ENCODE data around the gene CTCF.

CTCF gene

DNA sequence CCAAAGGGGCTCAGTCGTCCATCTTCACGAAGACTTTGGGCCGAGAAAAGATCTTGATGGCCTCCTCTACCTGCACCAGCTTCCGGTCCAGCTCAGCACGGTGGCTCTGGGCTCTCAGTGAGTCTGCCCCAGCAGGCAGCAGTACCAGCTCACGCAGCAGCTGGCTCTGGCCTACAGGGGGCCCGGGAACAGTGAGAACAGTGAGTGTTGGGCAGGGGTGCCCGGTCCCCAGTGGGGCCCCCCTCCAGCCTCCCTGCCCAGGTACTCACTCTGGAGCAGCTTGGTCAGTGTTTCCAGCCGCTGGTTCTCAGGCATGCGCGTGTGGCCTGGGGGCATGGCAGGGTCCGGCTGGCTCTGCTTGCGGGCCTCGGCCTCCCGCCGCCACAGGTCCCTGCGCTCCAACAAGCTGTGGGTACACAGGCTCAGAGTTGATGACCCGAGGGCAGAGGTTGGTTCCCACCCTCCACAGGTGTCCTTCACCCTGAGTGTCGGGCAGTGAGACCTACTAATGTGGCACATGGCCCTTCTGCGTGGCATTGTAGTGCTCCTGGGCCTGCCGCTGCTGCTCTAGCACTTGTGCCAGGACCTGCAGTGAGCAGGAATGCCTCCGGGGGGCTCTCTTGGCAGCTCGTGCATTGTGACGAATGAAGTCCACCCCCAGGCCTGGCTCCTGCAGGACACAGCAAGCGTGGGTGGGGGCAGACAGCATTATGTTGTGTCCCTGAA, 101.0 kb downstream of the CTCF start:
- in situ Hi-C loops (cut with MboI; ENCODE audit: low sequenced_read_pairs), result no loop called here

DNA sequence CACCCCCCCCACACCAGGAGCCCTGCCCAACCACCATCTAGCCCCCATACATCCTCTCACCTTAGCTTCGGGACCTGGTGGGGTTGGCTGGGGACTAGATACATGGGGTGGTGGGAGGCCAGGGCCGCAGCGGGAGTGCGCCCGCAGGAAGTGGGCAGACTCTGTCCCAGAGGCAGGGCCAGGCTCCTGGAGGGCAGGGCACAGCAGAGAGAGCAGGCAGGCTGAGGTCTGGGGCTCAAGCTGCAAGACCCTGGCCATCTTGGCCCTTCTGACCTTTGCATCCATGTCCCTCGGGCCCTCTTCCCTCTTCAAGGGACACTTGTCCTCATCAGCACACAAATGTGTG, 101.5 kb downstream of the CTCF start:
- in situ Hi-C loops (cut with MboI; ENCODE audit: low sequenced_read_pairs), result no loop called here

DNA sequence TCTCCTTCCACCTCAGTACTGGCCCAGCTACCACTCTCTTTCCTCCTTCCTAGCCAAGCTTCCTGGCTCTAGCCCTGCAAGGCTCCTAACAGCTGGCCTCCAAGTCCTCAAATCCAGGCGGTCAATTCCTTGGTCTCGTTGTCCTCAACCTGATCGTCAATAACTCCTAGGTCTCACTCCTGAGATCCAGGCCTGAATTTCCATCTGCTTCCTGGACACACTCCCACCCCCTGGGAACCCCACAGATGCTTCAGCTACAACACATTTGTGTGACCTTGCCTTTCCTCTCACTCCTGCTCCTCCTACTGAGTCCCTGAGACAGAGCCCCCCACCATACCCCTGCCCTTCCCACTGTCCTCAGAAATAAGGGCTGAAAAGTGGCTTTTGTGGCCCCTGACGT, 101.9 kb downstream of the CTCF start:
- in situ Hi-C loops (cut with MboI; ENCODE audit: low sequenced_read_pairs), result no loop called here

DNA sequence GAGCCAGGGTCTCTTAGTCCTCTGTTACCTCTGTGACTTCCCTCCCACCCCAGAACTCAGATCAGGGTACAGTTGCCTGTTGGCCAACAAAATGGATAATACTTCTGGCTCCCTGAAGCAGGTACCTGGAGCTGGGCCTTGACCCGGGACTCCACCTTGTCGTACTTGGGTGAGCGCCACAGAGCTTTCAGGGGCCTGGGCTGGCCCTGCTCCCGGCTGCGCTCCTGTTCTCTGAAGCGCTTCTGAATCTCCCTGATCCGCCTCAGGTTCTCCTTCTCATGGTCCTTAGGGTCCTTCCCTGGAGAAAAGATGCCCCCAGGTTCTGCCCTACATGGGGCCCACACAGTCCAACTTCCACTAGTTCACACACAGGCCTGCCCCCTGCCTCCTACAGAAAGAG, 102.5 kb downstream of the CTCF start:
- in situ Hi-C loops (cut with MboI; ENCODE audit: low sequenced_read_pairs), result no loop called here

DNA sequence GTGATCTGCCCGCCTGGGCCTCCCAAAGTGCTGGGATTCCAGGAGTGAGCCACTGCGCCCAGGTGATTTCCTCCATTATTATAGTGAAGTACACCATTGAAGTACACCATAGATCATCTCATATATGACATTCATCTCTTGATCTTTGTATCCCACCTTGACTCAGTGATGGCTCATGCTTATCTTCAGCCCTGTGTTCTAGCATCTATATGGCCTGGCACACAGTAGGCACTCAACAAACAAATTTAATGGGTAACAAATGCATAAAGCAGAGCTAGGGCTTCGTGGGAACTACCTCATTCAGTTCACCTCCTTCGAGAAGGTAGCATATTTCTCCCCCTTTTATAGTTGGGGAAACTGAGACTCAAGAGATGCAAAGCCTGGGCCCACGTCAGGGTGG, 103.3 kb downstream of the CTCF start:
- in situ Hi-C loops (cut with MboI; ENCODE audit: low sequenced_read_pairs), result no loop called here

DNA sequence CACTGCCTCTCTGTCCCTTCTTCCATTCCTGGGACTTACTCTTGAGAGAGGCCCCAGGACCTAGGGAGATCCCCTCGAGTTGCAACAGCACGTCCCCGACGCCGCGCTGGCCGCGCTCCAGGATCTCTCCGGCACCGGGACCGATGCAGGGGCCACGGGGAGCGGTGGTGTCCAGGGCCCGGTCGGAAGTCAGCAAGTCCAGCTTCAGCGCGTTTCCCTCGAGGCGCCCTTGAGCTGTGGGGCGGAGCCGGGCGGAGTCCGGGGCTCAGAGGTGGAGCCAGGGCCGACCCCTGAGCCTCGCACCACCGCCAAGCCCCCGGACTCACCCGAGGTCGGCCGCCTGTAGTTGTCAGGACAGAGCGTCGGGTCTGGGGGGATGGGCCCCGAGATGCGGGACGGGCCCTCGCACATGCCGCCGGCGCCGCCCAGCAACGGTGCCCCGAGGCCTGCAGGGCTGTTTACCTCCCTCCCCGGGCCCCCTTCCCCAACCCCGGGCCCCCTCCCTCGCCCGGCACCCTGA, 103.8 kb downstream of the CTCF start:
- in situ Hi-C loops (cut with MboI; ENCODE audit: low sequenced_read_pairs), result no loop called here

DNA sequence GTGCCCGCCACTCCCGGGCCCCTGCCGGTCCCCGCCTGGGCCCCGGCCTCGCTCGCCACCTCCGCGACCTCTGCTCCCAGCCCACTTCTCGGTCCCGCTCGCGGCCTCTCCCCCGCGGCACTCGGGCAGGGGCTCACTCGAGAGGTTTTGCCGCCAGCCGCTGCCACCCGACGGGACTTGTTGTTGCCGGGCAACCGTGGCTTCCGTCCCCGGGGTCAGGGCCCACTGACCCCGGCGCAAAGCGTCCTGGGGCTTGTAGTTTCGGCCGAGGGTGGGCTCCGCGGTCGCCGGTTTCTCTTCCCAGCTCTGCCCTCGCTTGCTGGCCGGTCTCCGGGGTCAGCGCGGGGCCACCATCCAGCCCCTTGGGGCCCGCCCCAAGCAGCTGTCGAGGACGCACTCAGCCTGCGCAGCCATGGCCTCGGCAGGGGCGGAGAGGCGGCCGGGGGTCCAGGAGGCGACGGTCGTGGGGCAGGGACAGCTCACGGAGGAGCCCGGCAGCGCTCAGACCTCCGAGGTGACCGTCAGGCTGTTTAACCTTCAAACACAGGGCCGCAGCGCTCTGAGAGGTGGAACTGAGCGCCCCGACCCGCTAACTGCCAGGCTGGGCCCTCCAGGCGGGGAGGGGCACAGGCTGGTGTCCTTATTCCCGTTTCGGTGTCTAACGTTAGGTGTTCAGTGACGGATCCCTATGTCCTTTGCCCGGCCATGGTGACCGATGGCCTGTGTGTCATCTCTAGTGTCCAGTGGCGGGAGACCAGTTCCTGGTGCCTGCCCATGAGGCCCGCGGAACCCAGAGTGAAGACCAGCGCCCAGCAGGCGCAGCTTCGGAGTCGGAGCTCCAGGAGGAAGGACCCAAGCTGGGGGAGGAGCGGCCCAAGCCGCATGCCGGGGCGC, 104.5 kb downstream of the CTCF start, which contains the start of the genes C16orf86 and ENKD1:
Gene C16orf86 (plus strand): TSS at position 256 of the 894 bp plus-strand sequence. CDS start 157 bp downstream, at position 413.
Gene ENKD1 (minus strand): TSS at position 192 of the 894 bp plus-strand sequence. CDS start 308 bp downstream, outside the sequence.
- in situ Hi-C loops (cut with MboI; ENCODE audit: low sequenced_read_pairs), result no loop called here

DNA sequence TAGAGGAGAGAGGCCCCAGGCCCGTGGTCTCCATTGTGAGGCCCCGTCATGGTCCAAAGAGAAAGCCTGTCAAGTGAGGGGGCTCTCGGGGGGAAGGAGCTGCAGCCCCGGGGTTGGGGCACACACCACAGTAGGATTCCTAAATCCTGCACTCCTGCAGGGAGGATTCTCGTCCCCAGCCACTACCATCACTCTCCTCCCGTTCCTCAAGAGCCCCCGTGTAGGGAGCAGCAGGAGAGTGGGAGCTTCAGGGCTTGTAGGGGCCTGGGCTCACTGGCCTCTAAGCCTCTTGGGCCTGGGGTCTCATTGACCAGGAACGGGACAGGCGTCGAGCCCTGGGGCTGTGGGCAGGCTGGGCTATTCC, 105.1 kb downstream of the CTCF start:
- in situ Hi-C loops (cut with MboI; ENCODE audit: low sequenced_read_pairs), result no loop called here

DNA sequence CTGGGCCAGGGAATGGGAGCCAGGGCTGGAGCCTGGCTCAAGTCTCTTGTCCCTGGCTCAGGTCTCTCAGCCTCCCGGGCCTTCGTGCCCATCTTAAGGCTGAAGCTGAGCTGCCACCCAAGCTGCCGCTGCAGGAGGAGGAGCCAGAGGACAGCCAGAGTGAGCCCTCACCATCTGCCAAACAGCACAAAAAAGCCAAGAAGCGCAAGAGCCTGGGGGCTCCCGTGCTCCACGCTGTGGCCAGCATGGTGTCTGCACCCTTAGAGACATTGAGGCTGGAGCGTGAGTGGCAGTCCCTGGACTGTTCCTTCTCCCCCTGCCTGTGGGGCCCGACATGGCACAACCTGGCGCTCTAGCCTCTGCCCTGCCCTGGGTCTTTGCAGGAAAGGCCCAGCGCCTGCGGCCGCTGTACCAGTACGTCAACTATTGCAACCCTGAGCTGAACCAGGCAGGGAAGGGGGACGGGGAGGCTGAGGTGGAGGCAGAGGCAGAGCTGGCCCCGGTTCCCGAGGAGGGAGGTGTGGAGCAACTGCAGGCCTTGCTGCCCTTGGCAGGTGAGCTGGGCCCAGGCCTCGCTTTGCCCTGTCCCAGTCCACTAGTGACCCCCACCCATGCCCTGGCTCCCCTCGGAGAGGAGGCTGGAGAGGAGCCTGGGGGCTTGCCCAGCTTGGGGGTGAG, 105.6 kb downstream of the CTCF start:
- in situ Hi-C loops (cut with MboI; ENCODE audit: low sequenced_read_pairs), result no loop called here

DNA sequence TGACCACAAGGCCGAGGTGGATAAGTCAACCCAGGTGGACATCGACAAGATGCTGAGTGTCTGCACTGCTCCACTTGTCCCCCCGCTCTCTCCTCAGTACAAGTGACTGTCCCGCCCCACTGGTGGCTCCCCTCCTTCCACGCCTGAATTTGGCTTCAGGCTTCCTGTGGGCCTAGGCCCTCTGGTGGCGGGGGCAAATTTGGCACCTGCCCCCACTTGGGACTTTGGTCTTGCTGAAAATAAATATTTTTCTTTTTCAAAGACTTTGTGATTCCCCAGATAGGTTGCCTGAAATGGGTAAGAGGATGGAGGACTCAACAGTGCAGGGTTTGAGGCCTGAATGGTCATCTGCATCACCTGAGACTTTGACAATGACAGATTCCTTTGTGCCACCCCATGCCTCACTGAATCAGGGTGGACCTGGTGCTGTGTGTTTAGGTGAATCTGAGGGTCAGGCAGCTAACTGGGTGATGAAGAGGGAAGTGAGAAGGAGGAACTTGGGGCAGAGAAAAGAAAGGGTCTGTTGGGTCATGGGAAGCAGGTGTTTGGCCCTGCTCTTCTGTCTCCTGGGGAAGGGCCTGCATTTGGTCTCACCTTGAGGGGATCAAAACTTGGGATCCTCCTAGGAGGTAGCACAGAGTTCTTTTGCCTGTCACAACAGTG, 106.3 kb downstream of the CTCF start:
- in situ Hi-C loops (cut with MboI; ENCODE audit: low sequenced_read_pairs), result no loop called here

DNA sequence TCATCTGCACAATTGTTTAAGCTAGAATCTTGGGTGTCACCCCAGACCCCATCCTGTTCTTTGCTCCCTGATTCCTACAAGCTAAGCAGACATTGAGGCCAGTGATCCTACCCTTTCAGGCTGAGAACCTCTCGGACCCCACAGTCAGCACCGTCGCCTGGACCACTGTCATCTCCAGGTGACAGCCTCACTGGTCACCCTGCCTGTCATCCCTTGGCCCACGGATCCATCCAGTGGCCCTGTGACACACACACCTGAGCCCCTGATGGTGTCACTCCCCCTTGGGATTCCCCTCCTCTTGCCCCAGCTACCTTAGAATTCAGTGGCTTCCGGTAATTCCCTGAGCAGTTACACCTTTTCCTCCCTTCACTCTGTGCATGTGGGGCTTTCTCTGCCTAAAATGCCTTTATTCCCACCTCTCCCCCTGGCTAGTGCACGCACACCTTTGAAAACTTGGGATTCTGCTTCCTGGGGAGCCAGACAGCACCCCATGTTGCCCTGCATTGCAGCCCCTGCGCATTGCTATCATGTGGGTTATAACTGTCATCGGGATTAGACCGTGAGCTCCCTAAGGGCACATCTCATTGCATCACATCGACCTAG, 107.3 kb downstream of the CTCF start:
- in situ Hi-C loops (cut with MboI; ENCODE audit: low sequenced_read_pairs), result loop anchor here (10.0 kb wide), 1 partner anchor 255 kb away; no protein-coding TSS in a partner anchor

DNA sequence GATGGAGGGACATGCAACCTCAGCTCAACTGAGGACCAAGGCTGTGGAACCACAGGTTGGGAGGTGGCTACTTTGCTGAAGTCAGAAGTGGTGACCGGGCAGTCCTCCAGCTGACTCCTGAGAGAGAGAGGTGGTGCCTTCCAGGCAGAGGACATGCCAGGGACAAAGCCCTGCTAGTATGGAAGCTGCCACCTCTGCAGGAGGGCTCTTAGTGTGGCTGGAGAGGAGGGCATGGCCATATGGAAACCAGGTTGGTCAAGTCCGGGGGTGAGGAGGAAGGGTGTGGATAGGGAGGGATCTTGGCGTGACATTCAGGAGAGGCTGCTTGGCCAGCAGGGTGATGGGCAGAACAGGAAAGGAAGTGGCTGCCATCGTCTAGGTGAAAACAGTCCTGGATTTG, 110.0 kb downstream of the CTCF start:
- in situ Hi-C loops (cut with MboI; ENCODE audit: low sequenced_read_pairs), result loop anchor here (10.0 kb wide), 1 partner anchor 252 kb away; no protein-coding TSS in a partner anchor

DNA sequence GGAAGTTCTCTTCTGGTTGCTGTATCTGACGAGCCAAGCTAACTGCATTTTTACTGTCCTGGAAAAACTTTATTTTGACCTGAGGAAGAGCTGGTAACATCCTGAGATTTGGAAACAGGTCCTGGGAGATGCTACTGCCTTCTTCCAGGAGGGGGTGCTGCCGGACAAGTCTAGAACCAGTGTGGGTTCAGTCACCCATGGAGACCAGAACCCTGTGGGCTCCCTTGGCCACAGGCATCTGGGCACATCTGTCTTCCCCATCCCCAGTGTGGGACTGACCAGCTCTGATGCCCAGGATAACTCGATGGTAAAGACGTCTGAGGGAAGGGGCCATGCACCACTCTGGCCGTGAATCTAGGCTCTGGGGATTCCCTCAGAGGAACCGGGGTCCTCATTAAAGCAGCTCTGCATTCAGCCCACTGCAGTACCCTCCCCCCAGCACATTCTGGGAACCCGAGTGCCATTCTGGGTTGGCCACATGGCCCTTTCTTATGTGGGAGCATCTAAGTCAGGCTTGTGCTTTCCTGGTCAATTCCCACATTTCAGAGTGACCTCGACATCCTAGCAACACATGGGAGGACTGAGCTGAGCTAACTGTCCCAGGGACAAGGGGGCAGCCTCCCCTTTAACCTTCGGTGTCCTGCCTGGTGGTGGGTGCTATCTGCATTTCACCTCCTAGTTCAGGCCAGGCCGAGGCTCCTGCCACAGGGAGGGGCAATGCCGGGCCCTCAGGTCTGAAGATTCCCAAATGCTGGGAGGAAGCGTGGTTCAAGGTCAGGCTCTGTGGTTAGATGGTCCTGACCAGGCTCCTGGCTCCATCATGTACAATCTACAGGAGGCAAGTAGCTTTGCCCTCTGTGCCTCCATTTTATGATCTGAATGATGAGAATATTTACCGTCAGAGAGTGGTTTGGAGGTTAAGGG, 110.7 kb downstream of the CTCF start:
- in situ Hi-C loops (cut with MboI; ENCODE audit: low sequenced_read_pairs), result loop anchor here (10.0 kb wide), 1 partner anchor 252 kb away; no protein-coding TSS in a partner anchor

DNA sequence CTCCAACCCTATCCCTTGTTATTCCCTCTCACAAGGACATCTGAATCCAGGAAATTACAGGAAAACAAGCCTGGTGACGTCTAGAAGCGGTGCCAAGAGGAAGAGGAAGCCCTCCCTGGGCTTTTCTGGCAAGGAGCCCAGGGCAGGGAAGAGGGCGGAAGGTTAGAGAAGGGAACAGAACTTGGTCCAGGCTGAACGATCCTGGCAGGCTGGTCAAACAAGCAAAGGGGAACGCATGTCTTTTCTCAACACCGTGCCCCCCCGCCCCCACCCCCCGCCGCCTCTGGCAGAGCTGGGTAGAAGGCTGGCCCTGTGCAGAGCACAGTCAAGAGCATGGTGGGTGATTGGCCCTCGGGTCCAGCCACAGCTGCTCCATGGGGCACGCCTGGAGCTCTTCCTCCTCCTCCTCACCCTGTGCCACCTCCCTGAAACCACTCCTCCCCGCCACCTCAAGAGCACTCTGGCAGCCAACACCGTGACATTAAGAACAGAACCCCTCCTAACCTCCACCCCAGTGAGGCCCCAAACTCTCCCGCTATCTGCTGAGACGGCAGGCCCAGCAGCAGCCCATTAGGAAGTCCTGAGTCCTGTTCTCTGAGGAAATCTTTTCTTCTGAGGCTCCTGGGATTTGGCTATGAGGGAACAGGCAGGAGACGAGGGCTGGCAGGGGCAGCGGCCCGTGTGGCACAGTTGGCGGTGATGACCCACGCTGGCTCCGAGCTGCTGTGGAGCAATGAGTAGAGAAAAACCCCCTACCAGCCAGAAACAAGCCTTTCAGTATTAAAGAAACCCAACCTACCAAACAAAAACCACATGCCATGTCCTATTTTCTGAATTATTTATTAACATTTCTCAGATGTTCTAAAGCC, 111.6 kb downstream of the CTCF start:
- in situ Hi-C loops (cut with MboI; ENCODE audit: low sequenced_read_pairs), result loop anchor here (10.0 kb wide), 1 partner anchor 251 kb away; no protein-coding TSS in a partner anchor

DNA sequence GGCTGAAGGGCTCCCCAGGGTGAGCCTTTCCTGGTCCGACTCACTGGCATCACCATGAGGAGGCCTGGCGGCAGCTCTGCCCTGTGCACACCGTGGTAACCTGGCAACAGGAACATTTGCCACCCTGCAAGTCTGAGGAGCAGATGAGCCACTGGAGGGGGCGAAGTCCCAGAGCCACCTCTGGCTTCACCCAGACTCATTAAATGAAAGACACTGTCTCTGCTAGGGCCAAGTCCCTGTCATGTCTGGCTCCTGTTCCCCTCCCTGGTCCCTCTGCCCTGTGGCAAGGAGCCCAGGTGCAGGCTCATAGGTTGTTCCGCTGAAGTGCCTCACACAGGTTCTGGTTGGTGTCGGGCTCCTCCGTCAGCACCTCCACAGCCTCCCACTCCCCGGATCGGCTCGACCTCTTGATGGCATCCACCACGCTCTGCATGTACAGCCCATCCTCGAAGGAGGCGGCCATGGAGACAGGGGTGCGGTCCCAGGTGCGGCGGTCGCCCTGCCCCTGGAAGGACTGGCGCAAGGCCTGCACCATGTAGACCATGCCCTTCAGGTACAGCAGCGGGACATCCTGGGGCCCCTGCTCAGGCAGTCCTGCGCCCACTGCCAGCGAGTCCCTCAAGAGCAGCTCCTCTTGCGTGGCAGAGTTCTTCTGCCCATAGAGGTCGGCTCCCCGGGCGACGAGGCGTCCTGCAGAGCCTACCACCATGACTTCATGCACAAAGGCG, 112.7 kb downstream of the CTCF start:
- in situ Hi-C loops (cut with MboI; ENCODE audit: low sequenced_read_pairs), result loop anchor here (10.0 kb wide), 1 partner anchor 250 kb away; no protein-coding TSS in a partner anchor

DNA sequence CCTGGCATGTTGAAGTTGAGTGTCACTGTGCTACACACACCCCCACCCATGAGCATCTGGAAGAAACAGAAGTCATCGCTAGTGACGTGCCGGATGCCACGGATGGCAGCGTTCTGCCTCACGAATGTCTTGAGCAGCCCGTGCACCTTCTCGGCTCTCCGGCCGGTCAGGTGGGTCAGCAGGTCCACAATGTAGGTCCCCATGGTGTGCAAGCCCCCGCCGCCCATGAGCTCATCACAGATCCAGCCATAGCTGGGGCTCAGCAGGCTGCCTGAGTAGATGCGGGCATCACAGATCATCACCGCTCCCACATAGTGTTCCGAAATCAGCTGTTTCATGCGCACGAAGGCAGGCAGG, 113.2 kb downstream of the CTCF start:
- in situ Hi-C loops (cut with MboI; ENCODE audit: low sequenced_read_pairs), result loop anchor here (10.0 kb wide), 1 partner anchor 249 kb away; no protein-coding TSS in a partner anchor

DNA sequence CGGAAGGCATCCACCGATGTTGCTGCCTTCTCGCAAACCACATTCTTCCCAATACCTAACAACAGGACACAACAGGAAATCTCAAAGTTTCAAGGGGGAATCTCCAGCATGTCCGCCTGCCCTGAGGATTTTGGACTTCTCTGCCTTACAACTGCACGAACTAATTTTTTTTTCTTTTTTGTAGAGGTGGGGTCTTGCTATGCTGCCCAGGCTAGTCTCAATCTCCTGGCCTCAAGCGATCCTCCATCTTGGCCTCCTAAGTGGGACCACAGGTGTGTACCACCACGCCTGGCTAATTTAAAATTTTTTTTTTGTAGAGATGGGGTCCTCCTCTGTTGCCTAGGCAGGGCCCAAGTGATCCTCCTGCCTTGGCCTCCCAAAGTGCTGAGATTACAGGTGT, 113.7 kb downstream of the CTCF start:
- in situ Hi-C loops (cut with MboI; ENCODE audit: low sequenced_read_pairs), result loop anchor here (10.0 kb wide), 1 partner anchor 249 kb away; no protein-coding TSS in a partner anchor

Data from HL-60/S4 treated with retinoic acid at 250 ng/mL for 4 days and 3 days (cell line).